Measurements from ENCODE around the gene MAPK12.

The MAPK12 gene

GRCh38 chr22:50238755-50239154 is 22.7 kb downstream of the MAPK12 start:
- H4K20me1 ChIP-seq, result peaks cover 96% of the 10 kb centered on the region

GRCh38 chr22:50236731-50237409 is 24.6 kb downstream of the MAPK12 start:
- TF ChIP-seq Cebpa-rat (IDR thresholded peaks at IDR 0.05), result no peak
- H4K20me1 ChIP-seq, result peaks cover 96% of the 10 kb centered on the region
- peak overlapping the region; percentile 62 for H3K9ac ChIP-seq
- peak overlapping the region; percentile 75 for H3K27ac ChIP-seq
- no peaks in the 10 kb centered on the region for H3K27me3 ChIP-seq
- H3K4me1 ChIP-seq, result peaks cover 85% of the 10 kb centered on the region
- H3K36me3 ChIP-seq, result peaks cover 53% of the 10 kb centered on the region
- peak overlapping the region; percentile 93 for H3K4me2 ChIP-seq
- peak overlapping the region; percentile 45 for H3K4me3 ChIP-seq
- no peaks in the 10 kb centered on the region for H3K9me3 ChIP-seq

More at GRCh38 chr22:50238755-50239154, 22.7 kb downstream of the MAPK12 start:
- no peaks in the 10 kb centered on the region for H3K27me3 ChIP-seq
- peak overlapping the region; percentile 29; the same call in 1 of the 2 replicates for H3K9ac ChIP-seq
- H3K4me1 ChIP-seq, result peaks cover 89% of the 10 kb centered on the region
- H3K4me2 ChIP-seq, result peak overlapping the region; percentile 93
- H3K27ac ChIP-seq, result no peak overlapping the region
- peaks cover 38% of the 10 kb centered on the region for H3K36me3 ChIP-seq
- no peaks in the 10 kb centered on the region for H3K9me3 ChIP-seq
- TF ChIP-seq Cebpa-rat (IDR thresholded peaks at IDR 0.05), result no peak
- H3K4me3 ChIP-seq, result no peak overlapping the region

GRCh38 chr22:50233223-50233622 is 28.3 kb downstream of the MAPK12 start:
- Histone ChIP-seq H3K4me3 (no peak overlapping the region), H4K20me1 (peaks cover 83% of the 10 kb centered on the region), H3K27me3 (no peaks in the 10 kb centered on the region), H3K4me1 (peaks cover 86% of the 10 kb centered on the region), H3K9ac (no peak overlapping the region), H3K27ac (no peak overlapping the region), H3K9me3 (no peaks in the 10 kb centered on the region), H3K36me3 (peaks cover 43% of the 10 kb centered on the region), H3K4me2 (peak overlapping the region; percentile 87; the same call in 1 of the 2 replicates)
- TF ChIP-seq Cebpa-rat (IDR thresholded peaks at IDR 0.05), result no peak

GRCh38 chr22:50232481-50233151 is 28.9 kb downstream of the MAPK12 start:
- Histone ChIP-seq H3K9me3 (no peaks in the 10 kb centered on the region), H3K4me1 (peaks cover 86% of the 10 kb centered on the region), H3K36me3 (peaks cover 43% of the 10 kb centered on the region), H4K20me1 (peaks cover 83% of the 10 kb centered on the region), H3K27me3 (no peaks in the 10 kb centered on the region), H3K4me3 (no peak overlapping the region), H3K27ac (no peak overlapping the region), H3K9ac (no peak overlapping the region), H3K4me2 (peak overlapping the region; percentile 87)
- no peak for TF ChIP-seq Cebpa-rat (IDR thresholded peaks at IDR 0.05)

- H3K9me3 ChIP-seq, result no peaks in the 10 kb centered on the region
- peaks cover 78% of the 10 kb centered on the region for H4K20me1 ChIP-seq
- peak overlapping the region; percentile 87 for H3K4me2 ChIP-seq
- H3K4me1 ChIP-seq, result peaks cover 83% of the 10 kb centered on the region
- peaks cover 48% of the 10 kb centered on the region for H3K36me3 ChIP-seq
- H3K27me3 ChIP-seq, result no peaks in the 10 kb centered on the region
- no peak for TF ChIP-seq Cebpa-rat (IDR thresholded peaks at IDR 0.05)
- no peak overlapping the region for H3K4me3 ChIP-seq
- H3K27ac ChIP-seq, result peak overlapping the region; percentile 70
- no peak overlapping the region for H3K9ac ChIP-seq
Measured at GRCh38 chr22:50229370-50229769, 32.1 kb downstream of the MAPK12 start.

- Histone ChIP-seq H3K9ac (peak overlapping the region; percentile 50), H3K27ac (peak overlapping the region; percentile 70), H3K36me3 (peaks cover 46% of the 10 kb centered on the region)
Measured at GRCh38 chr22:50228366-50228765, 33.1 kb downstream of the MAPK12 start.

GRCh38 chr22:50227579-50228215 is 33.8 kb downstream of the MAPK12 start:
- no peak for TF ChIP-seq Cebpa-rat (IDR thresholded peaks at IDR 0.05)
- Histone ChIP-seq H4K20me1 (peaks cover 74% of the 10 kb centered on the region), H3K27me3 (no peaks in the 10 kb centered on the region), H3K4me1 (peaks cover 88% of the 10 kb centered on the region), H3K27ac (peak overlapping the region; percentile 70), H3K9me3 (no peaks in the 10 kb centered on the region), H3K4me3 (peak overlapping the region; percentile 51), H3K4me2 (peak overlapping the region; percentile 87), H3K36me3 (peaks cover 46% of the 10 kb centered on the region), H3K9ac (peak overlapping the region; percentile 20)

More at GRCh38 chr22:50228366-50228765, 33.1 kb downstream of the MAPK12 start:
- Histone ChIP-seq H3K9me3 (no peaks in the 10 kb centered on the region), H3K4me3 (no peak overlapping the region), H4K20me1 (peaks cover 74% of the 10 kb centered on the region), H3K27me3 (no peaks in the 10 kb centered on the region), H3K4me1 (peaks cover 88% of the 10 kb centered on the region), H3K4me2 (peak overlapping the region; percentile 87)
- no peak for TF ChIP-seq Cebpa-rat (IDR thresholded peaks at IDR 0.05)

GRCh38 chr22:50226875-50227165 is 34.7 kb downstream of the MAPK12 start:
- peaks cover 88% of the 10 kb centered on the region for H3K4me1 ChIP-seq
- H3K9me3 ChIP-seq, result no peaks in the 10 kb centered on the region
- H3K4me3 ChIP-seq, result peak overlapping the region; percentile 51
- H3K27me3 ChIP-seq, result no peaks in the 10 kb centered on the region
- peak overlapping the region; percentile 70 for H3K27ac ChIP-seq
- no peak for TF ChIP-seq Cebpa-rat (IDR thresholded peaks at IDR 0.05)
- H3K9ac ChIP-seq, result peak overlapping the region; percentile 20
- peaks cover 74% of the 10 kb centered on the region for H4K20me1 ChIP-seq
- H3K36me3 ChIP-seq, result peaks cover 51% of the 10 kb centered on the region
- H3K4me2 ChIP-seq, result peak overlapping the region; percentile 87

- Histone ChIP-seq H3K4me3 (peak overlapping the region; percentile 51), H3K27me3 (no peaks in the 10 kb centered on the region), H3K4me1 (peaks cover 88% of the 10 kb centered on the region), H3K36me3 (peaks cover 57% of the 10 kb centered on the region), H3K9ac (peak overlapping the region; percentile 20), H4K20me1 (peaks cover 79% of the 10 kb centered on the region), H3K9me3 (no peaks in the 10 kb centered on the region), H3K27ac (peak overlapping the region; percentile 70), H3K4me2 (peak overlapping the region; percentile 87)
- no peak for TF ChIP-seq Cebpa-rat (IDR thresholded peaks at IDR 0.05)
Measured at GRCh38 chr22:50226063-50226874, 35.2 kb downstream of the MAPK12 start.

All from BLaER1 (cell line).